ENCODE results near the gene ILF3.
A peak's percentile ranks its signal among the peaks of the same experiment; 100 is the strongest.

The ILF3 gene

DNA sequence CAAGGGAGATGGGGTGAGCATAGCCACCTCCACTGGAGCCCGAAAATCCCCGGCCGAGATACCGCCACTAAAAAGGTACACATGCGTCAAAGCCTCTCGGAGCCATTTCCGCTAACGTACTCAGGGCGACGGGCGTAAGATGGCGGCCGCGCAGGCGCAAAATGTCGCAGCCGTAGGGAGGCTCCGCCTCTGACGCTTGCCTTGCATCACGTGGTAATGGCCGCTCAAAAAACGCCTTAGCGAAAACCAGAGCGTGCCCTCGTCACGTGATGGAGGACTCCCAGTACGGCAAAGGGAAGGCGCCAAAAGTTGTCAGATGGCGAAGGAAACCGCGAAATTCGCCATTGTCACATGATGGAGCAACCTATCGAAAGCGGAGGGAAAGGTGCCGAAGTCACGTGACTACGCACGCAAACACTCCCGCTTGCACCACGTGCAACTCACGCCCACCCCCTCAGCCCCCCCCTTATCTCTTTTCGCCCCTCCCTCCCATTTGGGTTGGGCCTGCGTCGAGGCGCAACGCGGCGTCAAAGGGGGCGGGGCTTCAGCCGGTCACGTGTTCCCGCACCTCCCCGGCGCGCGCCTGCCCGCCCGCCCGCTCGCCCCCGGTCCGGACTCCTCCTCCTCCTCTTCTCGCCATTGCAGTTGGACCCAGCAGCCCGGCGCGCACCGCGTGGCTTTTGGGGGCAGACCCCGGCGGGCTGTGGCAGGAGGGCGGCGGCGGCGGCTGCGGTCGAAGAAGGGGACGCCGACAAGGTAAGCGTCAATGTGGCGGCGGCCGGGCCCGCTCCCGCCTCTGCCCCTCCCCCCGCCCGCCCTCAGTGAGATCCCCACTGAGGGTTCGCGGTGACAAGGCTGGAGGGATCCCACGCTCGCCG, at the start of gene ILF3:
Gene ILF3 (plus strand): TSS at position 615 of the 878 bp plus-strand sequence. CDS start 16,260 bp downstream, outside the sequence.
- peak; percentile 100 for DNase-seq (ENCODE audit: extremely low read depth in 1 of 2, low read depth in 1 of 2)

- DNase-seq (ENCODE audit: extremely low read depth in 1 of 2, low read depth in 1 of 2) = peak in 1 of 2 donors; percentile 3
Measured at GRCh38 chr19:10604460-10604980, 49.6 kb upstream of the ILF3 start.

DNA sequence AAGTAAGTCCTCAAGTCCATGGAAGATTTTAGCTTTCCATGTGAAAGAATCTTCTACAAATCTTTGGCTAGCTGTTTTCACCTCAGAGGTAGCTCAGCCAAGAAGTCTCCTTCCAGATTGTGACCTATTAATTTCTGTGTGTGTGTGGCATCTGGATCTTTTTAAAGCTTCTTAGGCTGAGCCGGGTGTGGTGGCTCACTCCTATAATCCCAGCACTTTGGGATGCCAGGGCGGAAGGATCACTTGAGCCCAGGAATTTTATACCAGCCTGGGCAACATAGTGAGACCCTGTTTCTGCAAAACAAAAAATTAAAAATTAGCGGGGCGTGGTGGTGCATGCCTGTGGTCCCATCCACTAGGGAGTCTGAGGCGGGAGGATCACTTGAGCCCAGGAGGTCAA, 42.2 kb upstream of the ILF3 start:
- no peak for DNase-seq (ENCODE audit: extremely low read depth in 1 of 2, low read depth in 1 of 2)

- DNase-seq (ENCODE audit: extremely low read depth in 1 of 2, low read depth in 1 of 2) = no peak
Measured at GRCh38 chr19:10612499-10613119, 41.5 kb upstream of the ILF3 start.

- DNase-seq (ENCODE audit: extremely low read depth in 1 of 2, low read depth in 1 of 2) = no peak
Measured at GRCh38 chr19:10615429-10616023, 38.6 kb upstream of the ILF3 start.

DNA sequence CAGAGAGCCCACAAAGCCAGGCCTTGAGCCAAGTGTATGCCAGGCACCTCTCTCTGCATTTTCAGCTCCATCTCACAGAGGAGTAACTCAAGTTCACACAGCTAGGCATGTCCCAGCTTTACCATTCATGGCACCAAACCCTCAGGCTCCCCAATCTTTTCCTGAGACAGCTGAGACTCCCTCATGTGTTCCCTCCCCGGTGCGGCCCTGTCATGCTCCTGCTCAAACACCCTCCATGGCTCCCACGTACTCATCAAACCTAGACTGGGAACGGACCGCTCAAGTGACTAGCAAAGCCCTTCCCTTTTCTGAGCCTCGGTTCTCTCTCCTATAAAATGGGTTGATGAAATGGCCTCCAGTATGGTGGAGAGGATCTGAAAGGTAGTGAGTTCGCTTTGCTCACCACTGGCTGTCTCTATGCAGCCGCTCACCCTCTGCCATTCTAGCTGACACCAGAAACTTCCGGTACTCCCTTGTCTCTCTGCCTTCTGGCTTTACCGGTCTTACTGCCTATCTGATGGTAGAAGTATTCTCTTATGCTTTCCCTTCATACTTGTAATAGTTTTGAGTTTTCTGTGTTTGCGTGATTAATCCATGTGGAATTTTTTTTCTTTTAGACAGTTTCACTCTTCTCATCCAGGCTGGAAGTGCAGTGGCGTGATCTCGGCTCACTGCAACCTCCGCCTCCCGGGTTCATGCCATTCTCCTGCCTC, 36.6 kb upstream of the ILF3 start:
- no peak for DNase-seq (ENCODE audit: extremely low read depth in 1 of 2, low read depth in 1 of 2)

- DNase-seq (ENCODE audit: extremely low read depth in 1 of 2, low read depth in 1 of 2) = no peak
Measured at GRCh38 chr19:10618846-10619245, 35.3 kb upstream of the ILF3 start.

GRCh38 chr19:10620786-10621185, 33.4 kb upstream of the ILF3 start:
- DNase-seq (ENCODE audit: extremely low read depth in 1 of 2, low read depth in 1 of 2) = no peak

- DNase-seq (ENCODE audit: extremely low read depth in 1 of 2, low read depth in 1 of 2) = no peak
Measured at GRCh38 chr19:10621966-10622365, 32.2 kb upstream of the ILF3 start.

- DNase-seq (ENCODE audit: extremely low read depth in 1 of 2, low read depth in 1 of 2) = no peak
Measured at GRCh38 chr19:10624585-10624984, 29.6 kb upstream of the ILF3 start.

DNA sequence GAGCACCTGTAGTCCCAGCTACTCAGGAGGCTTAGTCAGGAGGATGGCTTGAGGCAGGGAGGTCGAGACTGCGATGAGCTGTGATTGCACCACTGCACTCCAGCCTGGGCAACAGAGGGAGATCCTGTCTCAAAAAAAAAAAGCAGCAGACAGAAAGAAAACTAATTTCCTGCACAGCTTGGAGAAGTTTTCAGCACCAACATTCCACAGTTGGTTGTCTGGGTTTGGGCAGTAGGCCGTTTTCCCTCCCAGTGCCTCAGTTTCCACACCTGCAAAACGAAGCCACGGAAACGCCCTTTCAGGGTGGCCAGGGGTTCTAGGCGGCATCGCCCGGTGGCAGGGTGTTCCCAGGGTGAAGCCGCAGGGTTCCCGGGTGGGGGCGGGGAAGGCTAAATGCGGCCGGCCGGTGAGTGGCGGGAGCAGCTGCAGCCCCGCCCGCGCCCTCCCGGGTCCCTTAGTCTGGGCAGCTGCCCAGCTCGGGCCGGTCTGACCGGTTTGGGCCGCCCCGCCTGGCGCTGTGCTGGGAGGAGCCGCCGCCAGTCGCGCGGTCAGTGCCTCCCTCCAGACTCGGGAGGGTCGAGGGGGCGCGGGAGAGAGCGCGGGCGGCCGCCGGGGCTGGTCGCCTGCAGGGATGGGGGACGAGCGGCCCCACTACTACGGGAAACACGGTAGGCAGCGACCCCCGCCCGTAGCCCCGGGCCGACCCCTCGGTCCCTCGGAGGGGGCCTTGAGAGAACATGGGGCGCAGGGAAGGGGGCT, 29.0 kb upstream of the ILF3 start, which contains the start of gene SLC44A2:
Gene SLC44A2 (plus strand): TSS at position 551 of the 759 bp plus-strand sequence. CDS start 81 bp downstream, at position 632.
- no peak for DNase-seq (ENCODE audit: extremely low read depth in 1 of 2, low read depth in 1 of 2)

DNA sequence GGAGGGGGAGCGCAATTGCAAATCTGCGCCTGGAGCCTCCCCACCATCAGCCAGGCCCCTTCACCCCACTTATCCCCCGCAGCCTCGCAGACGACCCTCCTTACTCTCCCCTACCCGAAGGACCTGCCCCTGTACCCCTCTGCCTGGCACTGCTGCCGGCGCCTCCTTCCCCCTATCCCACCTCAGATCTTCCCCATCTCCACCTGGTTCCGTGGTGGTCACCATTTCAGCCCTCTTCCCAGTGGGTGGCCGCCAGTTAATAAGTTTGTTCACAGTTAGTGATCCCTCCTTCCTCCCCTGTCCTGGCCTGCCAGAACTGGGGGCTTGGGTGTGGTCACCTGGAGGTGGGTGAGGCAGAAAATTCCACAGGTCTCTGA, 28.4 kb upstream of the ILF3 start:
- DNase-seq (ENCODE audit: extremely low read depth in 1 of 2, low read depth in 1 of 2) = no peak

- no peak for DNase-seq (ENCODE audit: extremely low read depth in 1 of 2, low read depth in 1 of 2)
Measured at GRCh38 chr19:10631874-10632273, 22.3 kb upstream of the ILF3 start.

GRCh38 chr19:10634430-10634829, 19.7 kb upstream of the ILF3 start:
- DNase-seq (ENCODE audit: extremely low read depth in 1 of 2, low read depth in 1 of 2) = no peak

- no peak for DNase-seq (ENCODE audit: extremely low read depth in 1 of 2, low read depth in 1 of 2)
Measured at GRCh38 chr19:10634963-10635362, 19.2 kb upstream of the ILF3 start.

GRCh38 chr19:10636304-10636972, 17.7 kb upstream of the ILF3 start:
- DNase-seq (ENCODE audit: extremely low read depth in 1 of 2, low read depth in 1 of 2) = no peak

- no peak for DNase-seq (ENCODE audit: extremely low read depth in 1 of 2, low read depth in 1 of 2)
Measured at GRCh38 chr19:10637894-10638293, 16.3 kb upstream of the ILF3 start.

DNA sequence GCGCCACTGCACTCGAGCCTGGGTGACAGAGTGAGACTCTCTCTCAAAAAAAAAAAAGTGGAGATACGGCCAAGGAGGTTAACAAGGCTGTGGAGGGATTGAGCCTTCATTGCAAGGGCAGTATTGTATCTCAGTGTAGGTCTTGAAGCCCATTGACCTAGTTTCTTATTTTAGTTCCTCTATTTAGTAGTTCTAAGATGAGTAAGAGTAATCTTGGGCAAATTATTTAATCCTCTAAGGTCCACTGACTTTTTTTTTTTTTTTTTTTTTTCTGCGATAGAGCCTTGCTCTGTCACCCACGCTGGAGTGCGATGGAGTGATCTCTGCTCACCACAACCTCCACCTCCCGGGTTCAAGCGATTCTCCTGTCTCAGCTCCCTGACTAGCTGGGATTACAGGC, 14.3 kb upstream of the ILF3 start:
- DNase-seq (ENCODE audit: extremely low read depth in 1 of 2, low read depth in 1 of 2) = no peak

DNA sequence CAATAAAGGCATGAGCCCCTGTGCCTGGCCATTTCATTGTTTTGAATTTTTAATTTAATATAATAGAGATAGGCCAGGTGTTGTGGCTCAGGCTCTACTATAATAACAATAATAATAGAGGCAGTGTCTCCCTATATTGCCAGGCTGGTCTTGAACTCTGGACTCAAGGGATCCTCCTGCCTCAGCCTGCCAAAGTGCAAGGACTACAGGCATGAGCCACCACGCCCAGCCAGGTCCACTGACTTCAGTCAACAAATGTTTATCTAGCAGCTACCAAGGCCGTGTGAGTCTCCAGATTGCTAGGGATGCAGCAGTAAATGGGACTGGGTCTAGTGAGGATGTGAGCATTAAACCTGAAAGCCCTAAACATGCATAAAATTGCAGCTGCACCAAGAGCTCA, 13.8 kb upstream of the ILF3 start:
- DNase-seq (ENCODE audit: extremely low read depth in 1 of 2, low read depth in 1 of 2) = no peak

DNA sequence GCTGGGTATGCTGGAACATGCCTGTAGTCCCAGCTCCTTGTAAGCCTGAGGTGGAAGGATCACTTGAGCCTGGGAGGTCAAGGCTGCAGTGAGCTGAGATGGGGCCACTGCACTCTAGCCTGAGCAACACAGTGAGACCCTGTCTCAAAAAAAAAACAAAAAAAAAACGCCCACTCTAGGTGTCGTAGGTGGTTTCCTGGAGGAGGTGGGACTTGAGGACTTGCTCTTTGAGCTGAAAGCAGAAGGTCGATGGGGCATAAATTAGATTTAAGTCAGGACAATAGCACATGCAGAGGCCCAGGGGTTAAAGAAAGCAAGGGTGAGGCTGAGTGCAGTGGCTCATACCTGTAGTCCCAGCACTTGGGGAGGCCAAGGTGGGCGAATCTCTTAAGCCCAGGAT, 12.9 kb upstream of the ILF3 start:
- DNase-seq (ENCODE audit: extremely low read depth in 1 of 2, low read depth in 1 of 2) = no peak

All from activated CD8-positive, alpha-beta memory T cell treated with anti-CD3 and anti-CD28 coated beads for 1 hour (primary cell).